Spleen (tissue), 11 donors: Measurements from ENCODE around the gene TEX2. TPM values are rescaled to one million over a fixed set of nuclear protein-coding genes. Genes with fewer than 3 reads are reported as not detected.

Source experiments
- DNase-seq: peaks from one replicate; pipeline ENCODE4 v3.0.0-alpha.2; 2020
- H3K27ac ChIP-seq, 8 donors: fragments of 200-600 bp; sonication (generic) in 7 of 8; 1 replicate in 4 of 8; 2 replicates in 4 of 8; pipeline versions ENCODE4 v1.5.0 to v1.8.0; 2016 to 2021; ENCODE audit warnings: inconsistent platforms in 4 of 8, mild to moderate bottlenecking in 4 of 8, moderate library complexity in 1 of 8
- H3K27me3 ChIP-seq, 7 donors: fragments of 200-600 bp; sonication (generic) in 6 of 7; replicated peaks in 1 of 7; 1 replicate in 4 of 7; 2 replicates in 3 of 7; pipeline versions ENCODE4 v1.5.0 to v1.8.0; 2016 to 2021; ENCODE audit warnings: inconsistent platforms in 3 of 7, mild to moderate bottlenecking in 1 of 7
- H3K36me3 ChIP-seq, 6 donors: fragments of 200-600 bp; sonication (generic) in 5 of 6; 1 replicate in 4 of 6; 2 replicates in 2 of 6; pipeline versions ENCODE4 v1.5.0 to v1.8.0; 2016 to 2021; ENCODE audit warnings: inconsistent platforms in 2 of 6
- H3K4me1 ChIP-seq, 6 donors: fragments of 200-600 bp; sonication (generic) in 5 of 6; 1 replicate in 3 of 6; 2 replicates in 3 of 6; pipeline versions ENCODE4 v1.5.0 to v1.8.0; 2016 to 2021; ENCODE audit warnings: inconsistent platforms in 3 of 6
- H3K4me3 ChIP-seq, 8 donors: fragments of 200-600 bp; sonication (generic) in 7 of 8; 1 replicate in 4 of 8; 2 replicates in 4 of 8; pipeline versions ENCODE4 v1.5.0 to v1.8.0; 2016 to 2021; ENCODE audit warnings: inconsistent platforms in 4 of 8, mild to moderate bottlenecking in 4 of 8, moderate library complexity in 2 of 8
- H3K9me3 ChIP-seq, 8 donors: fragments of 200-600 bp; sonication (generic) in 7 of 8; 1 replicate in 4 of 8; 2 replicates in 4 of 8; pipeline versions ENCODE4 v1.5.0 to v1.8.0; 2016 to 2021; ENCODE audit warnings: inconsistent platforms in 4 of 8
- CTCF ChIP-seq, 11 experiments: fragments of 200-600 bp in 7 of 11; fragments of 450-650 bp in 4 of 11; sonication (generic) in 4 of 11; IDR thresholded peaks in 8 of 11; conservative IDR thresholded peaks in 3 of 11; 1 replicate in 7 of 11; 2 replicates in 4 of 11; pipeline versions ENCODE4 v1.4.0 to v1.8.0; 2016 to 2021; ENCODE audit warnings: antibody characterized with exemption in 11 of 11, inconsistent platforms in 4 of 11, mild to moderate bottlenecking in 1 of 11
- POLR2A ChIP-seq, 3 donors: fragments of 450-650 bp; IDR thresholded peaks; one replicate each; pipeline ENCODE4 v1.5.1; 2017; ENCODE audit warnings: antibody characterized with exemption in 3 of 3, mild to moderate bottlenecking in 1 of 3
- POLR2AphosphoS5 ChIP-seq, 3 donors: sonication (generic); formaldehyde crosslinking; IDR thresholded peaks; one replicate each; pipeline ENCODE4 v1.5.1; 2017; ENCODE audit warnings: antibody characterized with exemption in 3 of 3
- WGBS, 5 donors: extraction: QIAGEN DNeasy Blood & Tissue Kit in 3 of 5; methylation state at CpG; one replicate each; pipeline versions ENCODE4 v1.1.5 to v1.1.7; 2013 to 2018; 5-methylcytosine and 5-hydroxymethylcytosine counted together
- intact Hi-C: fragments of 100-400 bp; cut with DNase I; formaldehyde crosslinking; loops from one replicate; pipeline ENCODE4 v1.15.0; 2023; ENCODE audit warnings: low total_unique reads
- polyA plus RNA-seq, 3 donors: library from polyadenylated mRNA; stranded (reverse); fragments of 200-250 nt; gene quantifications; one replicate each; pipeline ENCODE4 v1.2.1, GENCODE V29; 2013
- total RNA-seq, 7 donors: library from RNA; depleted of rRNA in 3 of 7; stranded (reverse); fragments of >200 nt in 3 of 7; fragmentation: NEBNext Ultra II Directional in 4 of 7; extraction: Animal tissue kit (Norgen Biotek cat#: 25700) in 4 of 7; gene quantifications; one replicate each; pipeline versions ENCODE4 v1.1.0 to v1.2.1, GENCODE V29; 2016 to 2021
- donor health status: healthy with polysubstance abuse.
- donor health status: DM: no; HTN: no; CAD: no; lungs with moderate emphysema.
- donor health status: DM: no; HTN: no; CAD: no.
- donor health status: Bipolar disorder and iron deficiency.
- donor health status: healthy.
- donor health status: DM: no; HTN: no; CAD: no.
- donor health status: DM: yes; HTN: yes; CAD: no.

Gene TEX2
- total and polyA plus RNA-seq, 10 donors, result 3.0 to 44.5 (median 26.7) TPM

DNA sequence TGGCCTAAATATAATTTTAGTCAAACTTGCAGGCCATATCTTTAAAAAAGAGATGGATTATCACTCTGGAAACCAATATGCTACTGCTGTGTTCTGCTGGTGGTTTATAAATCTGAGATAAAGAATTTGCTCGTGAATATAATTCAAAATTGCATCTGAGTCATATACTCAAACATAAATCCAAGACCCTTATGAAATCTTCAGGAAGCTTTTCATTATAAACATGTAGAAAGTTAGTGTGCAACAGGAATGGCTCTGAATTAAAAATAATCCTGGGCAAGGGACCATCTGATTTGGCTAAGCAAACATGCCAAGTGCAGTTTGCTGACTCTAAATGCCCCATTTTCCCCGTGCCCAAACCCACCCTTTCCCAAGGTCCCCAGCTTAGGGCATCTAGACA is 57.3 kb downstream of the TEX2 start:
- DNase-seq, result no peak
- peaks cover 0 to 32% (median 13%) of the 10 kb centered on the region in 6 donors for H3K4me1 ChIP-seq
- H3K4me3 ChIP-seq, result no peak overlapping the region
- no peak overlapping the region for H3K27ac ChIP-seq
- intact Hi-C loops, result no loop called here
- WGBS, 5 donors, result 81 to 93% (median 90%) methylated on average over 2 of the region's 2 CpGs
- no peaks in the 10 kb centered on the region for H3K27me3 ChIP-seq
- peaks cover 0 to 14% (median 0%) of the 10 kb centered on the region in 6 donors for H3K36me3 ChIP-seq
- TF ChIP-seq POLR2A (IDR thresholded peaks at IDR 0.05) (no peak), POLR2AphosphoS5 (IDR thresholded peaks at IDR 0.05) (no peak), CTCF (IDR thresholded peaks at IDR 0.05 in 8 of 11, conservative IDR thresholded peaks at IDR 0.05 in 3 of 11) (no peak)
- H3K9me3 ChIP-seq, result no peaks in the 10 kb centered on the region

DNA sequence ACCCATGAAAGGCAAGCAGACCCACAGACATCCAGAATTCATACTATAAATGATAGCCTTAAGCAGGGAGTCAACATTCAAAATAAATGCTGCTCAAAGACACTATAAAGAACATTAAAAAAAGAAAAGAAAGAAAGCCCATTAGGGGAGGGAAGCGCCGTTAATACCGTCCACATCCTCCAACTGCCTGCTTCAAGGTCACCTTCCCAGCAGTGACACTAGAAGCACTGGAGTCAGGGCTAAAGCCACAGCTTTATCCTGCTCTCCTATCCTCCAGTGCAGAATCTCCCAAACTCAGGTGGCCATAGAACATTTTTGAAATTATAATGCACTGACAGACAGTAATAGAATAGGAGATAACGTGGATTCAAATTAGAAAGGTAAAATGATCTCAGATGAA is 59.4 kb downstream of the TEX2 start:
- Histone ChIP-seq H3K27me3 (no peaks in the 10 kb centered on the region), H3K4me3 (no peak overlapping the region), H3K4me1 (peaks cover 0 to 40% (median 16%) of the 10 kb centered on the region in 6 donors), H3K9me3 (no peaks in the 10 kb centered on the region), H3K27ac (peak overlapping the region in 6 of 8 donors; percentile 7 to 47 (median 33)), H3K36me3 (peaks cover 0 to 10% (median 0%) of the 10 kb centered on the region in 6 donors)
- TF ChIP-seq CTCF (IDR thresholded peaks at IDR 0.05 in 8 of 11, conservative IDR thresholded peaks at IDR 0.05 in 3 of 11), result no peak
- no peak for TF ChIP-seq POLR2A (IDR thresholded peaks at IDR 0.05)
- TF ChIP-seq POLR2AphosphoS5 (IDR thresholded peaks at IDR 0.05), result peak in 1 of 3 donors; percentile 43
- intact Hi-C loops, result no loop called here
- no peak for DNase-seq
- WGBS, 5 donors, result 53 to 66% (median 60%) methylated on average over 4 of the region's 4 CpGs

DNA sequence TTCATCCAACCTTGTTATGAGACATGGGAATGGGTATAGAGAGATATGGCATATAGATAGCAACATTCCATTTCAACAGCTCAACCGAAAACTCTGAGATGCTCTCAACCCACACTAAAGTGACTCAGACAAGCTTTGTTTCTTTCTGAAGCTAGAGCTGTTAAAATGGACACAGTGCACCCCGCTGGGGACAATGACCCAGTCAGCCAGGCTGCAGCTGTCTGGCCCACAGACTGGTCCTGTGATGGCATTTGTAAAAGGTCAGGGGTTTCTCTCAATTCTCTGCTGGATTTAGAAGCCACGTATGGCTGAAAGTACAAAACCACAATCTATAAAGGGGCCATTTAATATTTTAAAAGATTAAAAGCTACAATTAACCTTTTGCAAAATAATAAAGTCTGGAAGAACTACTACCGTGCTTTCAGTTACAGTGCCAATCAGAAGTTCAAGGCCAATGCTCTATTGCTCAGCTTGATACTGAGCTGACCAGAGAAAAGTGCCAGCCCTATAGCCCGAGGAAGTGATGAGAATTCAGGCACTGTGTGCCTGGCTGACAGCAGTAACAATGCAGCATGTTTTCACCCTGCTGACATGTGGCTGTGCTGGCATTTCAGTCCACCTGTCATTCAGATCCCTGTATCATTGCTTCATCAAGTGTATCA is 60.2 kb downstream of the TEX2 start:
- intact Hi-C loops, result no loop called here
- Histone ChIP-seq H3K36me3 (peaks cover 0 to 2% (median 0%) of the 10 kb centered on the region in 6 donors), H3K27me3 (no peaks in the 10 kb centered on the region), H3K27ac (peak overlapping the region in 6 of 8 donors; percentile 7 to 47 (median 33)), H3K9me3 (peaks cover 0 to 5% (median 1%) of the 10 kb centered on the region in 8 donors), H3K4me1 (peaks cover 0 to 40% (median 16%) of the 10 kb centered on the region in 6 donors), H3K4me3 (no peak overlapping the region)
- TF ChIP-seq POLR2AphosphoS5 (IDR thresholded peaks at IDR 0.05), result no peak
- TF ChIP-seq CTCF (IDR thresholded peaks at IDR 0.05 in 8 of 11, conservative IDR thresholded peaks at IDR 0.05 in 3 of 11), result no peak
- TF ChIP-seq POLR2A (IDR thresholded peaks at IDR 0.05), result no peak
- no peak for DNase-seq
- WGBS, 5 donors, result 60 to 76% (median 73%) methylated on average over 5 of the region's 5 CpGs
